ENCODE results near the gene WFDC8.

Gene WFDC8

DNA sequence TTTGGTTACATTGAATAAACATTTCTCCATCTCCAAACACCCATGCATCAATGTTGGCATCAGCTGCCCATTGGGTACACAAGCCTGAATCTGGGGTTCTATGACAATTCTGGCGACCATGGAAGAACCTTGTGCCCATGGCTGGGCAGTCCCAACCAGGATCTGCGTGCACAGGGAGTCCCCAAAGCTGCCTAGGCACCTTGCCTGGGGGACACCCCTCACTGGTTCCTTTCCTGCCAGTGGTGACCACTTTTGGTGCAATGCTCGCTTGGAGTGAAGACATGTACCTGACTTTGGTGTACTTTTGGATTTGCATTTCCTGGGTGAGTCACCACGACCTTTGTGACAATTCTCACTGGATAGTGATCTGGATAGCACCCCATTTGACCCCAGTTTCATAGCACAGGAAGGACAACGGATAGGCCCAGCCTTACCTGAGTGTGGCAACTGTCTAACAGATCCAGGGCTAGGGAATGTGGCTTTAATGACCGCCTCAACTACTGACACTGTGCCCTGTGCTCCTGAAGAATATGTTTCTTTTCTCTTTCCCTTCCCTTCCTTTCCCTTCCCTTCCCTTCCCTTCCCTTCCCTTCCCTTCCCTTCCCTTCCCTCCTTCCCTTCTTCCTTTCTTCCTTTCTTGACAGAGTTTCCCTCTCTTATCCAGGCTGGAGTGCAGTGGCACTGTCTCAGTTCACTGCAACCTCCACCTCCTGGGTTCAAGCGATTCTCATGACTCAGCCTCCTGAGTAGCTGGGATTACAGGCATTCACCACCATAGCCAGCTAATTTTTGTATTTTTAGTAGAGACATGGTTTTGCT is 70.8 kb downstream of the WFDC8 start:
- H3K4me3 ChIP-seq (ENCODE audit: low read depth, low read length), result no peak overlapping the region
- TF ChIP-seq, protein P1, sequence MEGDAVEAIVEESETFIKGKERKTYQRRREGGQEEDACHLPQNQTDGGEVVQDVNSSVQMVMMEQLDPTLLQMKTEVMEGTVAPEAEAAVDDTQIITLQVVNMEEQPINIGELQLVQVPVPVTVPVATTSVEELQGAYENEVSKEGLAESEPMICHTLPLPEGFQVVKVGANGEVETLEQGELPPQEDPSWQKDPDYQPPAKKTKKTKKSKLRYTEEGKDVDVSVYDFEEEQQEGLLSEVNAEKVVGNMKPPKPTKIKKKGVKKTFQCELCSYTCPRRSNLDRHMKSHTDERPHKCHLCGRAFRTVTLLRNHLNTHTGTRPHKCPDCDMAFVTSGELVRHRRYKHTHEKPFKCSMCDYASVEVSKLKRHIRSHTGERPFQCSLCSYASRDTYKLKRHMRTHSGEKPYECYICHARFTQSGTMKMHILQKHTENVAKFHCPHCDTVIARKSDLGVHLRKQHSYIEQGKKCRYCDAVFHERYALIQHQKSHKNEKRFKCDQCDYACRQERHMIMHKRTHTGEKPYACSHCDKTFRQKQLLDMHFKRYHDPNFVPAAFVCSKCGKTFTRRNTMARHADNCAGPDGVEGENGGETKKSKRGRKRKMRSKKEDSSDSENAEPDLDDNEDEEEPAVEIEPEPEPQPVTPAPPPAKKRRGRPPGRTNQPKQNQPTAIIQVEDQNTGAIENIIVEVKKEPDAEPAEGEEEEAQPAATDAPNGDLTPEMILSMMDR (IDR thresholded peaks at IDR 0.05; ENCODE audit: low read depth, low read length), result no peak

DNA sequence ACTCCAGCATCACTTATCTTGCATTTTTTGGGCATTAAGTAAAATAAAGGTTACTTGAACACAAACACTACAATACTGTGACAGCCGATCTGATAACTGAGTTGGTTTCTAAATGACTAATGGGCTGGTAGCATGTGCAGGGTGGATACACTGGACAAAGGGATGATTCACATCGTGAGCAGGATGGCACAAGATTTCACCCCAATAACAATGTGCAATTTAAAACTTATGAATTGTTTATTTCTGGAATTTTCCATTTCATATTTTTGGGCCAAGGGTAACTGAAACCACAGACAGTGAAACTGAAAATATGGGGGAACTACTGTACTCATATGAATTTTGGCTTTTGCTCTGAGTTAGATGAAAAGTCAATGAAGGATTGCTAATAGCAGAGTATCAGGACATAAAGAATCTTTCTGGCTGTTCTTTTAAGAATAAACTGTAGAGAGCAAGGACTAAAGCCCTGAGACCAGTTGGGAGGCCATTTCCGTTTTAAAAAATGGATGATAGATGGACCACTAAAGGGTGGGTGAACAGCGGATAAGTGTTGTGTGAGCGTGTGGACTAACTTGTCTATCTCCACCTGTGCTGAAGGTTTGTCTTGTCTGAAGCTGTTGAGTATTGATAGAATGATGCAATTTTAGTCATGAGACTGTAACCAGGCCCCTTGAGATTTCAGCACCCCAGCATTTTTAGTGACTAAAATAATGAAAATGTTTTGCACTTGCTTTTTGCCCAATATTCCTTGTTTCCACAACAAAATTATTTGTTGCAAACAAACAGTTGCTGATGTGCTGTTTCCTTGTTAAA is 71.9 kb downstream of the WFDC8 start:
- TF ChIP-seq, protein P1 (IDR thresholded peaks at IDR 0.05; ENCODE audit: low read depth, low read length), result no peak
- no peak overlapping the region for H3K4me3 ChIP-seq (ENCODE audit: low read depth, low read length)

DNA sequence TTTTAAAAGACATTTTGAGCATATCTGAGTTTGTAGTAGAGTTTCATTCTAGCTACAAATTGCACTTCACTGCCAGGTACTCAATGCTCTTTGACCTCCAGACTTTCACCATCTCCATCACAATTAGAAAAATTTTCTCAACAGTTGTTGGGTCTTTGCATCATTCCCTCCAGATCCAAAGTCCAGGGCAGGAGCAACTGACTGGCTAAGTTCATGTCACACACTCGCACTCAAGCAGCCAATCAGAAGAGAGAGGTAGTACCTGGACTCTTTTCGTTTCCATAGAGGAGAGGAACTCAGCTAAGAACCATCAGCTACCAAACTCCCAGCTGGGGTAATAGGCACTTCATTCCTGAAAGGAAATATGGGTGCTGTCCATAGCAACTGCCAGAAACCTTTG is 72.7 kb downstream of the WFDC8 start:
- H3K4me3 ChIP-seq (ENCODE audit: low read depth, low read length), result no peak overlapping the region
- TF ChIP-seq, protein P1 (IDR thresholded peaks at IDR 0.05; ENCODE audit: low read depth, low read length), result no peak

DNA sequence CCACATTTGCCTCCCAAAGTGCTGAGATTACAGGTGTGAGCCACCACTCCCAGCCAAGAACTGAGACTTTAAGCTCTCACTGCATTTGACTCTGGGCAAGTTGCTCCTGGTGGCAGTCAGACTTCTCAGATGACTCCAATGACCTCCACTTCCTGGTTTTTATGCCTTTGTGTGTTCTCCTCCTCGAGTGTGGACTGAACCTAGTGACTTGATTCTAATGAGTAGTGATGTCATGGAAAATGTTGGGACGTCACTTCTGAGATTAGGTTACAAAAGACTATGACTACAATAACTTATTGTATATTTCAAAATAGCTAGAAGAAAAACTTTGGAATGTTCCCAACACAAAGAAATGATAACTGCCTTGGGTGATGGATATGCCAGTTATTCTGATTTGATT is 75.7 kb downstream of the WFDC8 start:
- TF ChIP-seq, protein P1 (IDR thresholded peaks at IDR 0.05; ENCODE audit: low read depth, low read length), result no peak
- H3K4me3 ChIP-seq (ENCODE audit: low read depth, low read length), result no peak overlapping the region

DNA sequence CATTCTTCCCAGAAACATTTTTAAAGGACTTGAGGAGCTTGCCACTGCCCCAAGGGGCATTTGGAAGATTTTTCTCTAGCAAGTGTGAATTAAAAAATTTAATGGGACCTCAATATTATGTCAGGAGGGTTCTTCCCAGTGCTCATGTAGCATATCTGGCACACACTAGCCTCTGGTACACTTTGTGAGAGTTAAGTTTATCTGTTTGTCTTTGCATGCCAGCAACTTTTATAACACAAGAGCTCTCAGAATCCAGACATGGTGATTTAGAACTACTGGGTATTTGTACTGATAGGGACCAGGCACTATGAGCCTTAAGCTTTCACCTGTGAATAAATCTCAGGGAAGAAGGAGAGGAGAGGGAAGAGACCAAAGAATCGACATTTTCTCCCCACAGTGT is 76.5 kb downstream of the WFDC8 start:
- TF ChIP-seq, protein P1 (IDR thresholded peaks at IDR 0.05; ENCODE audit: low read depth, low read length), result no peak
- H3K4me3 ChIP-seq (ENCODE audit: low read depth, low read length), result no peak overlapping the region
